DMS53 treated with DMSO at 0.1 percent for 48 hours (cell line): ENCODE data around the gene MGMT.
"Not testable (repeated sequence)": the region's sequence is repeated elsewhere in the genome, so short reads cannot be mapped to it uniquely, and the experiment has no call there.

Experiments used
- DNase-seq: peaks from one replicate; lab custom pipeline; 2025; ENCODE audit not compliant: unreplicated experiment; lab: John Stamatoyannopoulos, UW

The MGMT gene

GRCh38 chr10:129466703-129467358, at the start of gene MGMT:
MGMT (plus strand) TSS chr10:129467241.
- DNase-seq = no peak

DNA sequence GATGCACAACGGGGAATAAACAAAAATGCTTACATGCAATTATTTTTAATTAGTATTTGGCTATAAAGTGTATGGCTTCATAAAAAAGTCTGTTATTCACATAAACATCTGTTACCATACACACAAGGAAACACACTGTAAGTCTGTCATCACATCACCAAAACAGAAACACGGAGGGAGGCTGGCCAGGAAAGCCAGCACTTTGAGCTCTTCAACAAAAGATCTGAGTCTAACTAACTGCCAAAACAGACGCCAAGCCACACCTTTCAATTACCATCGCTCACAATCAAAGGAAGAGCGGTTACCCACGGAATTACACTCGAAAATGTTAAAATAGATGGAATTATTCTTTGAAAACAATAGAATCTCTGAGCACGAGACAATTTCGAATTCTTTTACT, 49.2 kb upstream of the MGMT start:
- no peak for DNase-seq

DNA sequence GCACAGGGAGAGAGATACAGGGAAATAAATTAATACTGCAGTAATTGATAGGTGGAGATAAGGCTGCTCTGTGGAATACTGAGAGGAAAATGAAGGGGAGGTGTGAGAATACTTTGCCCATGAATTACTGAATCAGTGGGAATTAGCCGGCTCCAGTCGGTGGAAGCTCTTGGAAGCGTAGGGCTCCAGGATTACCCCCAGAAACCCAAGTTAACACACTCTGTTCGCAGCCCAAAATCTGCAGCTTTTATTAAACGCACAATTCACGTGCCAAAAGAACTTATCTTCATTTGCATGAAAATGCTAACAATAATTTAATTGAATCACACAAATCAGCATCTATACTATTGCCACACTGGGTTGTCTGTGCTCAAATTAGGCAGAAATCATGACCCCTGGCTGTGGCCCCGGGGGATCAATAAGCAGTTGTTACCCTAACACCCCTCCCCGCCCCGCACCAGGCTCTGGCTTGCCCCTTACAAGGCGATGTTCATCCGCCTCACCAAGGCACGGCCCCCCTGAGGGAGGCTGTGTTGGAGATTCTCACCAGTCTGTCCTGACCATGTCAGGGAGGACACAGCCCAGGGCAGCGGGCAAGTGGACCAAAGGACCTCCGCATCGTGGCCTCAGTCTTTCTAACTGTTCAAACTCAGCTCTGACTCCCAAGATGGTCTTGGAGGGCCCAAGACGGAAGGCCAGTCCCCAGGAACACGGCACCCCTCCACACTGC, 48.4 kb upstream of the MGMT start:
- no peak for DNase-seq

GRCh38 chr10:129419397-129419796, 47.6 kb upstream of the MGMT start:
- DNase-seq = no peak

GRCh38 chr10:129421399-129422010, 45.5 kb upstream of the MGMT start:
- DNase-seq = no peak

DNA sequence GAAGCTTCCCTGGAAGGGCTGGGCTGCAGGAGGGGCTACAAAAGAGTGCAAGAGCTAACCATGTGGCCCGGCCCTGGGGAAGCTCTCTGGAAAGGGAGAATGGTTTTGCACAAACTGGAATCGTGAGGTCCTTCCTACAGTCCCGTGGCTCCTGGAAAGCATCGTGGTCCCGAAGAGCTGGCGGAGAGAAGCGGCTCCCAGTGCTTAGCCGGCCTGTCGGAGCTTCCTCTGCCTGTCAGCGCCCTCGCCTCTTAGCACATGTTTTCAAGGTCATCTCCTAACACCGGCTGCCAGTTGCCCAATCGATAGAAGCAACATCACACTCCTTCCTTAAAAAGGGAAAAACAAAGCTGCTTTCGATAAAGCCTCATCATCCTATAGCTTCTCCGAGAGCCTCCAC, 42.1 kb upstream of the MGMT start:
- DNase-seq = no peak

DNA sequence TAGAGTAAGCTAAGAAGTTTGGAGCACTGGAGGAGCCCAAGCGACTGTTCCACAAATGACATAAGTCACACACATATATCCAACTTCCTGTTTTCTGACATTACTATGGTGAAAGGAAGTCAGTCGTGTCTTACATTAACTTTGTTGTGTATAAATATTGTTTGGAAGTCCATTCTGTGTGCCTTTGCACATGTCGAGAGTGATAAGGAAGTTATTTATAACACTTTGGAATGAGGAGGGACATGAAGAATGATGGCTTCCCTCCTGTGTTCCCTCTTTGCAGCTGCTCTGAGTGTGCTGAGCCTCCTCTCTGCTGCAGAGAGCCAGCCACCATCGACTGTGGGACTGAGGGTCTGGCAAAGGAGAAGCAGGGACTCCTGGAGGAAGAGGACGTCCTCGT, 40.4 kb upstream of the MGMT start:
- DNase-seq = no peak

DNA sequence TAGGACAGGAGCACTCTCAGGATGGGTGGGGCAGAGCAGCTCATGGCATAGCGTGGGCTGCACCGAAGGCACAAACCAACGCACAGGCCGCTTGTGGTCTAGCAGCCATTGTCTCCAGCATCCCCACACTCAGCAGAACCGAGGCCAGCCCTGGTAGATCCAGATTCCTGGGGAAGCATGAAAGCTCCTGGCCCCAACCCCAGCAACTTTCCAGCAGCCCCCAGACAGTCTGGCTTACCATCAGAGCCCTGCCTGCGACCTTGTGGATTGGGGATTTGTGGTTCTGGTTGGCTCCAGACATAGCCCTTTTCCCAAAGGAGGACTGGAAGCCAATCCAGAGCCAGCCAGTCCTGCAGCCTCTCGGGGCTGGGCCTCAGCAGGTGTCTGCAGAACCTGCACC, 33.8 kb upstream of the MGMT start:
- no peak for DNase-seq

GRCh38 chr10:129435724-129436123, 31.3 kb upstream of the MGMT start:
- not testable (repeated sequence) for DNase-seq

- DNase-seq = no peak
Observed at GRCh38 chr10:129438024-129438423, 29.0 kb upstream of the MGMT start.

DNA sequence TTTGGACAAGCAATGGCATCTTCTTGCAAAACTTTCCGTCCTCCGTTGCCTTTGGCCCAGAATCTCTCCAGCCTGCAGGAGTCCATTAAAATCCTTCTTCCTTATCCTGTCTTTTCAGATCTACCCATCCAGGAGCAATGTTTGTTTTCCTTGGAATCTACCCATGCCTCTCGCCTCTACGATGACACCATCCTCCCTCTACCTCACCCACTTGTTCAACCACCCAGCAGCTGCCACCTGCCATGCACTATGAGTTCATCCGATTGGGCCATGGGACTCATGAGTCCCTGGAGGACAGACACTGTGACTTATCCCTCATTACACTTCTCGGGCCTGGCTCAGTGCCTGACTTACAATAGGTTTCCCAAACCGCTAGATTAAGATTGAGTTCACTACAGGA, 26.8 kb upstream of the MGMT start:
- no peak for DNase-seq

DNA sequence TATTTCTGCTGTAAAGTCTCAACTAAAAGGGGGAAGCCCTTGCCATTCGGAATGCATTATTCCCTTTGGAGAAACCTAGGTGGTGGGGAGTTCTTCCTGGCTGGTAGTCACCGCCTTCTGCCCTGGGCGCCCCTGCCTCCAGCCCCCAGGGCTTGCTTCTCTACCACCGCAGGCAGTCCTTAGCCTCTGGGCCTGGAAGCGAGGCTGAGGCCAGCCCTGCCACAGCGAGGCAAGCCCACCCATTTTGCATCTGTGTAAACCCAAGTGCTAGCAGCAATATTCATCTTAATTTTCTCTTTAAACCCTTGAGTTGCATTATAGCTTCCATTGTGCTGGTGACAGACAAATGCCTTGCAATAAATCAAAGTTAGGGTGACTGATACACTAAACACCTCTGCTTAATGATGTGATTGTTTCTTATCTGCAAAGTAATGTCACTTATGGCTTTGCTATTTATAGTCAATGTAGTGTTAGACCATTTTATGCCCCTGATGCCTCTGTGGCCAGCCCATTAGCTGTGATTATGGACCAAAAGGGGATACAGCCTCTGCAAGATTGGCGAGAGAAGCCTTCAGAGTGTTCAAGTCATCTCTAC, 26.2 kb upstream of the MGMT start:
- no peak for DNase-seq

DNA sequence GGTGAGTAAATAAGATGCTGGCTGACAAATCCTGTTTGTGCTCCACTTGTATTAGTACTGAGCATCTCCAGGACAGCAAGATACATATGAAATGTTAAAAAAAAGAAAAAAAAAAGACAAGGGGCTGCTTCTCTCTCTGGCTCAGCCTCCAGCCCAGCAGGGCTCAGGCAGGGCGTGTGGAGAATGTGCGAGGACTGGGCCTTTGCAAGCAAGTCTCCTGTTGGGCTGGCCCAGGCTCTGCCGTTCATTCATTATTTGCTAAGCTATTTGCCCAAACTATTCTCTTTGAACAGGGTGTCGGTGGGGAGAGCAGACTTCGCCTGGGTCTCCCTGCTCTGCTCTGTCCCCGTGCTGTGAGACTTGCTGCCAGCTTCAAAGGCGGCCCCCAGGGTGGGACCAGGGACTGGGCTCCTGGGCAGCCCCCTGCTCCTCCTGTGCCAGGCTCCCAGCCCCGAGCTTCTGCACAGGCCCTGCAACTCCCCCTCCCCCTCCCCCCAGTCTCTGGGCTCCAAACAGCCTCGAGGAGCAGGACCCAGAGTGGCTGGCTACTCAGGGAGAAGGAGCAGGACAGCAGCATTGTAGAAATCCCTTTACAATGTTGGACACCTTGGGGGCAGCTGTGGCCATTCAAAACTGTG, 25.6 kb upstream of the MGMT start:
- no peak for DNase-seq

DNA sequence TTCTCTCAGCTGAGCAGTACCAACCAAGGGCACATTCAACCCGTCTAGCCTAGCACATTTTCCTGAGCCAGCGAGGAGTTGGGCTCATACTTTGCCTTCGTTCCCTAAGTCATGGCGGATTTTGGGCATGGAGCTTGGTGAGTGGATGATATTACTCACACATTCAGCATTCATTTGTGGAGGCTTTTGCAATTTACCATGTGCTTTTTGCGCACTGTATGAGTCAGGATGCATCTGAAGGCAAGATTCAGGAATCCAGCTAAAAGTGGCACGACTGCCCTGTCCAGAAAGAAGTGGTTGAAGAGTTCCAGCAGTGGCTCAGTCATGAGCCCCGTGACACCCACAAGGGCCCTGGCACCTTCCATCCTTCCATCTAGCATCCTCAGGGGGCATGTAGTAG, 24.2 kb upstream of the MGMT start:
- DNase-seq = no peak

GRCh38 chr10:129444359-129444758, 22.7 kb upstream of the MGMT start:
- no peak for DNase-seq

DNA sequence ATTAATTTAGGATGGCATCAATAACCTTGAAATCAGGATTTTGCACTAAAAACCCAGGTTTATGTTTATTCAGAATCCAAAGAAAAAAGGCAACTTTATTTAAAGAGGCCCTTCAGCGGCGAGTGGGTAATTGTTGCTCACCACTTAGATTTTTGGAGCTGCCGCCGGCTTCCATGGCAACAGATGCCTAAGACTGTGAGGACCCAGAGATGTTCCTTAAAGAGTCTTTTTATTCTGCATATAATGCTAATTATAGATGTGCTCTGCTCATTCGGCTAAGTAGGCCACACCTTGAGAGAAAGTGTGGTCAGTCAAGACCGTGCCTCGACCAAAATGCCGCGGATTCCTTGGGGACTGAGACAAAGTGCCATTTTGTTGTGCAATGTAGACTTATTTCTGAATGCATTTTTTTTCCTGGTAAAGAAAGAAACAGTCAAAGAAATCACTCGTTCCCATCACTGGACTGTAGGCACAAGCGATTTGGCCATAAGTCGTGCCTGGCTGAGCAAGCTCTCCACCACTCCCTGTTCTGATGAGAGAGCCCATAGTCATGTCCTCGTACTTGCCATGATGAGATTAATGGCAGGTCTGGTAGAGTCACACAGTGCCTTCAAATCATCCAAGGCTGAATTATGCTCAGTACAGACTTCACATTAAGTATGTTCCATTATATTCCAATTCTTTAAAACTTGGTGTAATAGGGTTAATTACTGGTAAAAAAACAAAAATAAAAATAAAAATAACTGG, 21.4 kb upstream of the MGMT start:
- DNase-seq = no peak

DNA sequence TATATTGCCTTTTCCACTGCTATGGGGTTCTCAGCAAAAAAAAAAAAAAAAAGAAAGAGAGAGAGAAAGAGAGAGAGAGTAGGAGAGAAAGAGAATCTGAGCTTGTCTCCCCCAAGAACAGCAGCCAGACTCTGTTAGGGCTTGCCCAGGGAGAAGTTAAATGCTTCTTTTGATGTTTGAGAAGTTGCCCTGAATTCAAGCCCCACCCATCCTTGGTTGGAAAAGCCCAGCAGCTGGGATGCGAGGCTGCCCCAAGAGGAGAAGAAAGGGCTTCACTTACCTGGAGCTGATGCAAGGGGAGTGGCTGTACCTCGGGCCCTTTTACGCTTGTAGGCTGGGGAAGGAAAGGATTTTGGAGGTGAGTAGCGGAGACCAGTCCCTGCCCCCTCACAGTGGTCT, 20.9 kb upstream of the MGMT start:
- no peak for DNase-seq

GRCh38 chr10:129447486-129447885, 19.6 kb upstream of the MGMT start:
- DNase-seq = no peak

DNA sequence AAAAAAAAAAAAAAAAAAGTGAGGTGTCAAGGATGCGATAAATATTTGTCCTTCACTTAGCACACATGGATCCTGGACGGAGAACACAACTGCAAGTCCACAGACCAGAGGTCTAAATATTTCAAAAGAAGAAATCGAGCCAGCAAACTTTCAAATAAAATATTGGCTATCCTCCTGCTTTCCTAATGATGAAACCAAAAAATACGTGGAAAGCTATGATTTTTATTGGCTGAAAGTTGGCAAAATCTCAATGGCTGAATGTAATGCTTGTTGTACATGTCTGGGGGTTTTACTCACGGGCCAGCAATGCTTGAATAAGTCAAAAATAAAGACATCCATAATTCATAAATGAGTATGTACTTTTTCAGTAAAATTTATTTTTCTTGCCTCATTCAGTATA, 19.0 kb upstream of the MGMT start:
- DNase-seq = no peak

- DNase-seq = no peak
Observed at GRCh38 chr10:129448539-129448938, 18.5 kb upstream of the MGMT start.

GRCh38 chr10:129449893-129450292, 17.1 kb upstream of the MGMT start:
- no peak for DNase-seq
